NOMO-1 (cell line): ENCODE results near the gene HOXB2.

Experiments
- DNase-seq, 2 experiments: peaks; one replicate each; lab custom pipeline; 2025; ENCODE audit not compliant: unreplicated experiment in 2 of 2; lab: John Stamatoyannopoulos, UW

The HOXB2 gene

GRCh38 chr17:48579471-48579759 is 34.5 kb upstream of the HOXB2 start:
- DNase-seq, result no peak

GRCh38 chr17:48578616-48579470 is 33.9 kb upstream of the HOXB2 start:
- no peak for DNase-seq

- DNase-seq, result peak; percentile 33 to 48
These were observed 33.2 kb upstream of the HOXB2 start, which contains the start of gene HOXB4 for GRCh38 chr17:48577946-48578615. TSS of gene HOXB4 (minus strand) at chr17:48578350. CDS start at chr17:48578319, 31 bp downstream.

- no peak for DNase-seq
These were observed 32.5 kb upstream of the HOXB2 start for GRCh38 chr17:48577330-48577945.

GRCh38 chr17:48576479-48577309 is 31.8 kb upstream of the HOXB2 start:
- no peak for DNase-seq

GRCh38 chr17:48575673-48576478 is 31.0 kb upstream of the HOXB2 start:
- no peak for DNase-seq

- no peak for DNase-seq
These were observed 30.2 kb upstream of the HOXB2 start for GRCh38 chr17:48575066-48575582.

GRCh38 chr17:48574505-48575065 is 29.7 kb upstream of the HOXB2 start:
- no peak for DNase-seq

- DNase-seq, result no peak
These were observed 27.0 kb upstream of the HOXB2 start for GRCh38 chr17:48571826-48572417.

GRCh38 chr17:48571024-48571818 is 26.3 kb upstream of the HOXB2 start:
- DNase-seq, result no peak

- no peak for DNase-seq
These were observed 25.6 kb upstream of the HOXB2 start for GRCh38 chr17:48570325-48571023.

- no peak for DNase-seq
These were observed 24.9 kb upstream of the HOXB2 start for GRCh38 chr17:48569674-48570324.

GRCh38 chr17:48569240-48569582 is 24.3 kb upstream of the HOXB2 start:
- DNase-seq, result no peak

- DNase-seq, result no peak
These were observed 23.8 kb upstream of the HOXB2 start for GRCh38 chr17:48568499-48569239.

GRCh38 chr17:48567646-48568354 is 22.9 kb upstream of the HOXB2 start:
- DNase-seq, result no peak

GRCh38 chr17:48567209-48567608 is 22.3 kb upstream of the HOXB2 start:
- DNase-seq, result no peak
